Measurements from ENCODE around the gene MGRN1. TPM values are rescaled to one million over a fixed set of nuclear protein-coding genes. Genes with fewer than 3 reads are reported as not detected.

MGRN1 gene
- total RNA-seq, 4 donors from 2014 or later: 37.5 to 59.1 (median 42.7) TPM

DNA sequence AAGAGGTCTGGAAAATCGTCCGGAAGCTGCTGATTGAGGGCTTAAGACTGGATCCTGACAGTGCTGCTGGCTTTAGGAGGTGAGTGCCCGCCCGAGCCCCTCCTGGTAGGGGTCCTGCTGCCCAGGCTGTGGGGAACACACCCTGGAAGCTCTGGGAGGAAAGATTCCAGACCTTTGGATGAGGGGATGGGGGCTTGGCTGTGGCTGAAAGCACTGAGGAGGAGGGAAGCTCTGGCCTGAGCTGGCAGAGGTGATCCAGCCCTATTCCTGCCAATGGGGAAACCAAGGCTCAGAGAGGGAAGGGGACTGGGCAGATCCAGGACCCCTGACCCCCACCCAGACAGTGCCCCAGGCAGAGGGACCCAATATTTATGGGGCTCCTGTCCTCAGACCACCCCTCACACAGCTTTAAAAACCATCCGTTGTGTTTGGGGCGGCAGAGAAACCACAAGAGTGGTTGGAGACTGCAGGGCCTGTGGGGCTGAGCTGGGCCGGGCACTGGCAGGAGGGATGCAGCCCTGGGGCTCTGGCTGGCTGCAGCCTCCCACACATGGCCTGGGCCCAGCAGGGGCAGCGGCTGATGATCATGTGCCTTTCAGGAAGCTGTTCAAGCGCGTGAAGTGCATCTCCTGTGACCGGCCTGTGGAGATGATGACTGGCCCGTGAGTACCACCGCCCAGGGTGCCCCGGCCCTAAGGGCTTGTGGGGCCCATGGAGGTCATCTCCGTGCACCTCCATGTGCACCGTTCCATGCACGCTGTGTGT lies 32.7 kb upstream of the MGRN1 start:
- no peaks in the 10 kb centered on the region for H3K4me1 ChIP-seq
- no peak for TF ChIP-seq EP300 (IDR thresholded peaks at IDR 0.05)
- TF ChIP-seq, protein P1, sequence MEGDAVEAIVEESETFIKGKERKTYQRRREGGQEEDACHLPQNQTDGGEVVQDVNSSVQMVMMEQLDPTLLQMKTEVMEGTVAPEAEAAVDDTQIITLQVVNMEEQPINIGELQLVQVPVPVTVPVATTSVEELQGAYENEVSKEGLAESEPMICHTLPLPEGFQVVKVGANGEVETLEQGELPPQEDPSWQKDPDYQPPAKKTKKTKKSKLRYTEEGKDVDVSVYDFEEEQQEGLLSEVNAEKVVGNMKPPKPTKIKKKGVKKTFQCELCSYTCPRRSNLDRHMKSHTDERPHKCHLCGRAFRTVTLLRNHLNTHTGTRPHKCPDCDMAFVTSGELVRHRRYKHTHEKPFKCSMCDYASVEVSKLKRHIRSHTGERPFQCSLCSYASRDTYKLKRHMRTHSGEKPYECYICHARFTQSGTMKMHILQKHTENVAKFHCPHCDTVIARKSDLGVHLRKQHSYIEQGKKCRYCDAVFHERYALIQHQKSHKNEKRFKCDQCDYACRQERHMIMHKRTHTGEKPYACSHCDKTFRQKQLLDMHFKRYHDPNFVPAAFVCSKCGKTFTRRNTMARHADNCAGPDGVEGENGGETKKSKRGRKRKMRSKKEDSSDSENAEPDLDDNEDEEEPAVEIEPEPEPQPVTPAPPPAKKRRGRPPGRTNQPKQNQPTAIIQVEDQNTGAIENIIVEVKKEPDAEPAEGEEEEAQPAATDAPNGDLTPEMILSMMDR (IDR thresholded peaks at IDR 0.05): no peak
- no peak for TF ChIP-seq POLR2A (IDR thresholded peaks at IDR 0.05)
- DNase-seq (ENCODE audit: low spot score in 2 of 2): no peak
- no peaks in the 10 kb centered on the region for H3K9me3 ChIP-seq
- no peaks in the 10 kb centered on the region for H3K27me3 ChIP-seq
- 74 to 80% methylated on average over 12 to 17 of the region's 17 CpGs for WGBS, 2 donors
- H3K36me3 ChIP-seq: no peaks in the 10 kb centered on the region
- H3K4me3 ChIP-seq: no peak overlapping the region
- no peak overlapping the region for H3K27ac ChIP-seq

DNA sequence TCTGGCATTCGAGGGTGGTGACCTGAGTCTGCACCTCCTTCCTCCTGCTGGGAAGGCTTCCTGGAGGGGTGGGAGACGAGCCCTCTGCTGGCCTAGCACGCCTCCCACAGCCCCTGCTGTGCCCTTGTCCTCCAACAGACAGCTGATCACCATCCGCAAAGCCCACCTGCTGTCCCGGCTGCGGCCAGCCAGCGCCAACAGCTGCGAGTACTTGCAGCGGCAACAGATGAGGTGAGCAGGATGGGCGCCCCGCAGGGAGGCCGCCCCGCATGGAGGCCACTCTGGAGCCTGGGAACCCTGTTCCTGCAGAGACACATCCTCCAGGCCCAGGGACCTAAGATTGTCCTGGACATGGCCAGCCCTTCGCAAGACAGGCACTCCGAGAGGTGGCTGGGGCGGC lies 31.5 kb upstream of the MGRN1 start:
- 41 to 66% methylated on average over 11 to 12 of the region's 16 CpGs for WGBS, 2 donors
- Histone ChIP-seq H3K36me3 (no peaks in the 10 kb centered on the region), H3K4me1 (no peaks in the 10 kb centered on the region), H3K27ac (no peak overlapping the region), H3K9me3 (no peaks in the 10 kb centered on the region), H3K27me3 (no peaks in the 10 kb centered on the region), H3K4me3 (no peak overlapping the region)
- DNase-seq (ENCODE audit: low spot score in 2 of 2): no peak
- TF ChIP-seq EP300 (IDR thresholded peaks at IDR 0.05) (no peak), POLR2A (IDR thresholded peaks at IDR 0.05) (no peak)
- TF ChIP-seq, protein P1 (IDR thresholded peaks at IDR 0.05): no peak

DNA sequence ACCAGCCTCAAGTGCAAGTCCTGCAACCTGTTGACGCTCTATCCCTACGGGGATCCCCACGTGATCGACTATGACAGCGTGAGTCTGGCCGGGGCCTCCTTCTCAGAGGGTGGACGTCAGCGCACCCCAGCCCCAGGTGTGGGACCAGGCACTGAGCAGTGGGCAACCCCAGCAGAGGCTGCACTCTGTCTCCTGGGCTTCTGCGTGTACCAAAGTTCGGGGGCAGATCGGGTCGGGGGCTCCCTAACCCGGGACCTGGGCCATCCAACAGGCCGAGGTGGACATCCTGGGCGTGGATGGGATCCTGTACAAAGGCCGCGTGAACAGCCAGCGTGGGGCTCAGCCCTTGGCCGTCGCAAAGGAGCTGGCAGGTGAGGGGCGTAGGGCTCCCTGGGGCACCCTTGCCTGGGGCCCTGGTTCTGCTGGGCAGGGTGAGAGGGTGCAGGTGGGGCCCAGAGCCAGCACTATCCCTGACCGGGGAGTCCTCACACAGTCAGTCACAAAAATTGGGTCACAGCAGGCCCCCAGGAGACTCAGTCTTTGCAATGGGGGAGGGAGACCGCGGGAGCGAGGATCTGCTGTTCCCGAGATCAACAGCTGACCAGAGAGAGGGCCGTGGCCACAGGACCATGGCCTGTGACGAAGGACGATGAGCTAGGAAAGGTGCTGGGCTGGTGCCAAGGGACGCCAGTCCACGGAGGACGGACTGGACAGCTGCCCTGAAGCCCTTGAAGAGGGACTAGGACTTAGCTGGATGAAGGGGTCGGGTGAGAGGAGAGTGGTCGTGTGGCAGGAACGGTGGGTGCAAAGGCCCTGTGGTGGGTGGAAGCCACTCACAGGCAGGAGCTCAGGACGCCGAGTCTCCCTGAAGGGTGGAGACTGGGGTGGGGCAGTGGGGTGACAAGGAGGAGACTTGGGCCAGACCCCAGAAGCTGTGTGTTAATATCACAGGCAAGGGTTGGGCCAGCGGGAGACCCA lies 29.9 kb upstream of the MGRN1 start:
- DNase-seq (ENCODE audit: low spot score in 2 of 2): no peak
- H3K4me3 ChIP-seq: no peak overlapping the region
- H3K36me3 ChIP-seq: no peaks in the 10 kb centered on the region
- no peaks in the 10 kb centered on the region for H3K27me3 ChIP-seq
- TF ChIP-seq, protein P1 (IDR thresholded peaks at IDR 0.05): no peak
- TF ChIP-seq POLR2A (IDR thresholded peaks at IDR 0.05) (no peak), EP300 (IDR thresholded peaks at IDR 0.05) (no peak)
- H3K27ac ChIP-seq: no peak overlapping the region
- 84 to 88% methylated on average over 29 to 37 of the region's 38 CpGs for WGBS, 2 donors
- no peaks in the 10 kb centered on the region for H3K4me1 ChIP-seq
- no peaks in the 10 kb centered on the region for H3K9me3 ChIP-seq

DNA sequence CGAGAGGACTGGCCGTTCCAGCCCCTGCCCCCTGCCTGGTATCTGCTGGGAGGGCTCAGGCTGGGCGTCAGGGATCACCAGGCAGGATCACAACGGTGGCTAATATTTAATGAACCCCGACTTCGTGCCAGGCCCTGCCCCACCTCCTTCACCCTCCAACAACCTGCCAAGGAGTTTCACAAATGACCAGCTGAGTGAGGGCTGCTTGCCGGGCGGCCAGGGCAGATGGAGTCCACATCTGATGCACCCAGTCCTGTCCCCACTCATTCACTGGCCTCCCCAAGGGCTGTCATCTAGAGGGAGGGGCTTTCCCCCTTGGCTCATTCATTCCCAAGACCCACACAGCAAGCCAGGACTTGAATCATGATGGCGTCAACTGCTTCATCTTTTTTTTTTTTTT lies 27.5 kb upstream of the MGRN1 start:
- no peaks in the 10 kb centered on the region for H3K36me3 ChIP-seq
- H3K27ac ChIP-seq: no peak overlapping the region
- DNase-seq (ENCODE audit: low spot score in 2 of 2): no peak
- no peaks in the 10 kb centered on the region for H3K27me3 ChIP-seq
- H3K9me3 ChIP-seq: no peaks in the 10 kb centered on the region
- WGBS, 2 donors: 73 to 80% methylated on average over 9 of the region's 9 CpGs
- H3K4me3 ChIP-seq: no peak overlapping the region
- H3K4me1 ChIP-seq: peaks cover 0 to 15% (median 0%) of the 10 kb centered on the region in 4 donors
- TF ChIP-seq, protein P1 (IDR thresholded peaks at IDR 0.05): no peak
- TF ChIP-seq EP300 (IDR thresholded peaks at IDR 0.05): no peak
- TF ChIP-seq POLR2A (IDR thresholded peaks at IDR 0.05): no peak

DNA sequence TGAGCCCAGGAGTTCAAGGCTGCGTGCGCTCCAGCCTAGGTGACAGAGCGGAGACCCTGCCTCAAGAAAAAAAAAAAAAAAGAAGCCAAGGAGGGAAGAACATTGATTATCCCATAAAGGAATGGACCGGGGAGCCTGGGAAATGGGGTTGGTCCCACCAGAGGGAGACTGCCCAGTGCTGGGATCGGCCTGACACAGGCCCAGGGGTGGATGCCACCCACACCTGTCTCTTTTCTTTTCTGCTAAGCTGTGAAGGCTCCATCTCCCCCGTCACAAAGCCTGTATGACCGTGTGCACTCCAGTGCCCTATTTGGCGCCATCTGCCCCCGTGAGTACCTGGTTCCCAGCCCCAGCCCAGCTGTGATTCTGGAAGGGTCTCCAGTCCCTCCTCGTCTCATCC lies 25.6 kb upstream of the MGRN1 start:
- H3K27ac ChIP-seq: no peak overlapping the region
- no peaks in the 10 kb centered on the region for H3K9me3 ChIP-seq
- no peaks in the 10 kb centered on the region for H3K36me3 ChIP-seq
- WGBS, 2 donors: 86 to 89% methylated on average over 10 of the region's 10 CpGs
- TF ChIP-seq, protein P1 (IDR thresholded peaks at IDR 0.05): no peak
- TF ChIP-seq POLR2A (IDR thresholded peaks at IDR 0.05) (no peak), EP300 (IDR thresholded peaks at IDR 0.05) (no peak)
- no peak for DNase-seq (ENCODE audit: low spot score in 2 of 2)
- no peaks in the 10 kb centered on the region for H3K27me3 ChIP-seq
- H3K4me3 ChIP-seq: no peak overlapping the region
- peaks cover 0 to 18% (median 0%) of the 10 kb centered on the region in 4 donors for H3K4me1 ChIP-seq
